K562 (cell line): ENCODE data around the gene C16orf74. TPM values are rescaled to one million over a fixed set of nuclear protein-coding genes. Genes with fewer than 3 reads are reported as not detected.

Experiments
- ATAC-seq: fragments of 200-7000 bp; cut with Tn5 transposase; 3 replicates; pipeline ENCODE4 v1.9.1; 2020; ENCODE audit warnings: moderate library complexity
- Bru-seq: library from RNA; stranded (reverse); fragments of 400-500 nt; gene quantifications from one replicate; lab custom pipeline; 2021; lab: Mats Ljungman, UMichigan
- BruChase-seq, 2 experiments: library from RNA; stranded (reverse); fragments of 400-500 nt; gene quantifications; one replicate each; lab custom pipeline; 2021; lab: Mats Ljungman, UMichigan
- BruUV-seq: library from RNA; stranded (reverse); fragments of 400-500 nt; replicated peaks from 2 replicates; lab custom pipeline; 2021; lab: Mats Ljungman, UMichigan
- CTCF ChIA-PET: fragments of 300-600 bp; formaldehyde crosslinking; extraction: SDS; loops from one replicate; lab custom pipeline; 2021; ENCODE audit warnings: low intra/inter-chr PET ratio; lab: Yijun Ruan, JAX
- POLR2A ChIA-PET: fragments of 300-600, 350-650 bp; sonication (Branson Sonifier 250); formaldehyde crosslinking; extraction: SDS; loops from one replicate; lab custom pipeline; 2021; ENCODE audit warnings: antibody characterized with exemption, inconsistent platforms; lab: Yijun Ruan, JAX
- DNase-seq, 4 experiments: peaks; one replicate each; pipeline versions ENCODE4 v3.0.0 to v3.0.0-alpha.2; 2011 to 2018; ENCODE audit warnings: low spot score in 3 of 4, mixed read lengths in 3 of 4; ENCODE audit errors: extremely low read depth in 1 of 4
- FAIRE-seq: peaks from 2 replicates; lab custom pipeline; 2011; peaks lifted over from hg19 to GRCh38; lab: Jason Lieb, UNC
- H2AFZ ChIP-seq: 2 replicates; pipeline ENCODE4 v1.6.0; 2011; ENCODE audit warnings: low read depth, low read length, control low read depth, inconsistent platforms
- H3K27ac ChIP-seq: fragments of 200-600 bp; 3 replicates; pipeline ENCODE4 v1.8.0; 2011; ENCODE audit warnings: low read depth, mild to moderate bottlenecking, control low read depth, inconsistent platforms, low read length, moderate library complexity, mixed read lengths; ENCODE audit errors: extremely low read depth
- H3K27me3 ChIP-seq, 2 experiments: fragments of 300-600 bp in 1 of 2; 2 replicates in 1 of 2; 3 replicates in 1 of 2; pipeline versions ENCODE4 v1.6.0 to v1.8.0; 2011; ENCODE audit warnings: inconsistent platforms in 2 of 2, low read length in 2 of 2, mild to moderate bottlenecking in 1 of 2, mixed read lengths in 1 of 2, moderate library complexity in 1 of 2; ENCODE audit not compliant: control insufficient read depth in 2 of 2, insufficient read depth in 2 of 2
- H3K36me3 ChIP-seq: fragments of 300-600 bp; 3 replicates; pipeline ENCODE4 v1.8.0; 2011; ENCODE audit warnings: mild to moderate bottlenecking, low read length, inconsistent platforms; ENCODE audit not compliant: control insufficient read depth, insufficient read depth
- H3K4me1 ChIP-seq, 2 experiments: fragments of 200-600 bp in 1 of 2; replicated peaks in 1 of 2; 2 replicates in 1 of 2; 3 replicates in 1 of 2; pipeline versions ENCODE4 v1.5.1 to v1.8.0; 2011; ENCODE audit warnings: inconsistent platforms in 2 of 2, low read length in 2 of 2, mild to moderate bottlenecking in 1 of 2, mixed read lengths in 1 of 2, moderate library complexity in 1 of 2; ENCODE audit not compliant: control insufficient read depth in 2 of 2, insufficient read depth in 2 of 2
- H3K4me2 ChIP-seq: 2 replicates; pipeline ENCODE4 v1.6.1; 2011; ENCODE audit warnings: low read length, control low read depth, inconsistent platforms, mixed read lengths; ENCODE audit not compliant: insufficient read depth
- H3K4me3 ChIP-seq: fragments of 200-600 bp; sonication (generic), shearing (Covaris generic); 2 replicates; pipeline ENCODE4 v1.5.1; 2016; ENCODE audit warnings: control low read depth, inconsistent platforms
- H3K79me2 ChIP-seq: fragments of 200-600 bp; 3 replicates; pipeline ENCODE4 v1.8.0; 2011; ENCODE audit warnings: low read length, inconsistent platforms; ENCODE audit not compliant: control insufficient read depth, insufficient read depth
- H3K9ac ChIP-seq, 2 experiments: 2 replicates each; pipeline versions ENCODE4 v1.6.0 to v1.6.1; 2011; ENCODE audit warnings: low read depth in 2 of 2, low read length in 2 of 2, control low read depth in 1 of 2, inconsistent platforms in 1 of 2, mild to moderate bottlenecking in 1 of 2, mixed read lengths in 1 of 2; ENCODE audit not compliant: insufficient read depth in 1 of 2
- H3K9me1 ChIP-seq: one replicate; pipeline ENCODE4 v1.6.0; 2011; ENCODE audit warnings: inconsistent platforms, mild to moderate bottlenecking, low read length, moderate library complexity; ENCODE audit not compliant: control insufficient read depth, insufficient read depth
- H3K9me3 ChIP-seq: replicated peaks from 2 replicates; pipeline ENCODE4 v1.5.1; 2011; ENCODE audit warnings: low read depth, low read length, inconsistent platforms; ENCODE audit not compliant: control insufficient read depth, insufficient read depth
- H4K20me1 ChIP-seq: replicated peaks from 2 replicates; pipeline ENCODE4 v1.6.1; 2011; ENCODE audit warnings: low read length, inconsistent platforms, mixed read lengths; ENCODE audit not compliant: control insufficient read depth, insufficient read depth
- CCNT2 ChIP-seq: IDR thresholded peaks from 2 replicates; pipeline ENCODE4 v1.6.1; 2011; ENCODE audit warnings: borderline replicate concordance, low read depth, mild to moderate bottlenecking, moderate library complexity, mixed read lengths, low read length; ENCODE audit not compliant: insufficient read length; ENCODE audit errors: extremely low read depth
- CEBPB ChIP-seq: fragments of 450-650 bp; IDR thresholded peaks from 2 replicates; pipeline ENCODE4 v1.6.1; 2016; ENCODE audit warnings: missing genetic modification characterization, missing compliant biosample characterization
- CHD1 ChIP-seq: fragments of 200-600 bp; sonication (generic); IDR thresholded peaks from one replicate; pipeline ENCODE4 v1.6.1; 2012; ENCODE audit warnings: mild to moderate bottlenecking, moderate library complexity, low read length, inconsistent platforms
- CTBP1 ChIP-seq: fragments of 450-650 bp; IDR thresholded peaks from 2 replicates; pipeline ENCODE4 v1.6.1; 2016; ENCODE audit warnings: borderline replicate concordance
- KDM5B ChIP-seq: fragments of 200-600 bp; sonication (generic); IDR thresholded peaks from 2 replicates; pipeline ENCODE4 v1.6.1; 2012; ENCODE audit warnings: low read depth, mild to moderate bottlenecking, moderate library complexity, low read length, control low read depth, inconsistent platforms; ENCODE audit not compliant: insufficient replicate concordance
- POLR3A ChIP-seq: IDR thresholded peaks from 2 replicates; pipeline ENCODE4 v1.6.1; 2011; ENCODE audit warnings: borderline replicate concordance, mild to moderate bottlenecking, moderate library complexity; ENCODE audit not compliant: insufficient read length, insufficient read depth; ENCODE audit errors: extremely low read depth
- RBM39 ChIP-seq: fragments of 200-400 bp; formaldehyde crosslinking; optimal IDR thresholded peaks from 2 replicates; pipeline ENCODE3; 2018; ENCODE audit warnings: low read depth, low read length
- SREBF1 ChIP-seq: fragments of 150-350 bp; IDR thresholded peaks from 2 replicates; pipeline ENCODE4 v1.6.1; 2014; ENCODE audit warnings: antibody characterized with exemption, low read depth, low read length, borderline replicate concordance
- ZKSCAN8 ChIP-seq: fragments of 200-800 bp; sonication (Bioruptor generic); IDR thresholded peaks from 2 replicates; pipeline ENCODE4 v1.6.1; 2016; ENCODE audit warnings: missing genetic modification characterization, missing compliant biosample characterization
- WGBS: fragments of 100-300 bp; shearing (Covaris generic); methylation state at CpG from one replicate; pipeline ENCODE4 v1.1.6; 2016; ENCODE audit warnings: low coverage, mixed read lengths; ENCODE audit not compliant: insufficient coverage; ENCODE audit errors: missing lambda C conversion rate; 5-methylcytosine and 5-hydroxymethylcytosine counted together
- in situ Hi-C: fragments of 300-500 bp; cut with MboI; formaldehyde crosslinking; loops from 4 replicates; pipeline ENCODE4 v1.15.0; 2018; ENCODE audit warnings: inconsistent platforms, mixed read lengths
- intact Hi-C: fragments of 100-400 bp; cut with micrococcal nuclease; formaldehyde crosslinking; loops from 2 replicates; pipeline ENCODE4 v1.14.2; 2022
- long read RNA-seq, 3 experiments: library from polyadenylated mRNA in 2 of 3; library from RNA in 1 of 3; unstranded in 2 of 3; stranded (forward) in 1 of 3; transcript quantifications; one replicate each; pipeline ENCODE4 v2.0.0, GENCODE V29; 2019 to 2022
- polyA minus RNA-seq, 3 experiments: library from RNA; depleted of rRNA, polyadenylated mRNA; stranded (reverse); fragments of >200 nt; gene quantifications; 2 replicates each; pipeline ENCODE4 v1.2.3, GENCODE V29; 2011
- polyA plus RNA-seq, 8 experiments: library from polyadenylated mRNA; depleted of rRNA in 4 of 8; stranded (reverse) in 5 of 8; unstranded in 3 of 8; fragments of >200 nt; fragmentation: Nextera tagmentation in 2 of 8; fragmentation: Illumina TruSeq in 1 of 8; extraction: Ambion mirVana in 2 of 8; extraction: Trizol in 1 of 8; gene quantifications; 2 replicates each; pipeline versions ENCODE4 v1.2.1 to v1.2.3, GENCODE V29; 2011 to 2014; ENCODE audit warnings: inconsistent platforms in 1 of 8, missing spikeins in 1 of 8
- total RNA-seq, 7 experiments: library from RNA; depleted of rRNA in 6 of 7; stranded (reverse); fragments of >200 nt in 6 of 7; fragmentation: Illumina TruSeq in 2 of 7; extraction: Trizol in 2 of 7; gene quantifications; 2 replicates each; pipeline versions ENCODE4 v1.2.1 to v1.2.3, GENCODE V29; 2011 to 2021; ENCODE audit warnings: low replicate concordance in 1 of 7
- TF ChIP-seq, protein P1 (sequence below), 2 experiments: IDR thresholded peaks; 2 replicates each; pipeline ENCODE4 v1.6.1; 2011; ENCODE audit warnings: borderline replicate concordance in 1 of 2, control low read depth in 1 of 2, low read depth in 1 of 2, low read length in 1 of 2, mild to moderate bottlenecking in 1 of 2, mixed read lengths in 1 of 2, moderate library complexity in 1 of 2; ENCODE audit not compliant: insufficient read depth in 1 of 2, insufficient read length in 1 of 2, poor library complexity in 1 of 2, severe bottlenecking in 1 of 2; ENCODE audit errors: extremely low read depth in 1 of 2
- TF ChIP-seq, protein P2 (sequence below): fragments of 450-650 bp; IDR thresholded peaks from 2 replicates; pipeline ENCODE4 v1.6.1; 2016; ENCODE audit warnings: low read depth, mild to moderate bottlenecking, moderate library complexity
- TF ChIP-seq, protein P3 (sequence below): sonication (generic); formaldehyde crosslinking; IDR thresholded peaks from 2 replicates; pipeline ENCODE4 v1.8.0; 2022; ENCODE audit warnings: mild to moderate bottlenecking, missing genetic modification reagents

C16orf74 gene
- total RNA-seq (2011; cell fraction: chromatin; rRNA removed; ENCODE audit: low replicate concordance) = not detected in 2 replicates
- not detected in 2 replicates for total RNA-seq (2011; cell fraction: nucleolus; rRNA removed)
- total RNA-seq (2011; cell fraction: nucleoplasm; rRNA removed) = not detected in 2 replicates
- total RNA-seq (2014; rRNA removed) (not detected in 2 replicates), total RNA-seq (2014; rRNA removed; fragmentation: Illumina TruSeq; extraction: Trizol) (not detected in 2 replicates), total RNA-seq (2015; rRNA removed; fragmentation: Illumina TruSeq; extraction: Trizol) (not detected in 2 replicates), total RNA-seq (2021) (not detected in 2 replicates), polyA plus RNA-seq (2011; rRNA removed) (0.11 TPM in 1 of 2 replicates, not detected in the other), polyA plus RNA-seq (2014; fragmentation: Illumina TruSeq; extraction: Trizol) (not detected in 2 replicates), polyA plus RNA-seq (2014; fragmentation: Nextera tagmentation; extraction: Ambion mirVana) (not detected), polyA plus RNA-seq (2014; rRNA removed) (not detected in 2 replicates), polyA minus RNA-seq (2011; rRNA and poly(A)+ RNA removed) (not detected in 2 replicates), Bru-seq, nascent RNA (percentile 11 among the genes with signal in this experiment), BruChase-seq, experiment 1, labeled RNA remaining after a 2-hour chase (percentile 7 among the genes with signal in this experiment), BruChase-seq, experiment 2, labeled RNA remaining after a 6-hour chase (percentile 12 among the genes with signal in this experiment)
- polyA plus RNA-seq (2011; cell fraction: cytosol; rRNA removed) = not detected in 2 replicates
- polyA plus RNA-seq (2011; cell fraction: nucleus; rRNA removed) = not detected in 2 replicates
- not detected in 2 replicates for polyA plus RNA-seq (2012)
- polyA minus RNA-seq (2011; cell fraction: cytosol; rRNA and poly(A)+ RNA removed) = not detected in 2 replicates
- not detected in 2 replicates for polyA minus RNA-seq (2011; cell fraction: nucleus; rRNA and poly(A)+ RNA removed)
- long read RNA-seq, experiment 1 = 0 reads
- long read RNA-seq, experiment 2 = 0 reads
- long read RNA-seq, experiment 3 = 0 reads

DNA sequence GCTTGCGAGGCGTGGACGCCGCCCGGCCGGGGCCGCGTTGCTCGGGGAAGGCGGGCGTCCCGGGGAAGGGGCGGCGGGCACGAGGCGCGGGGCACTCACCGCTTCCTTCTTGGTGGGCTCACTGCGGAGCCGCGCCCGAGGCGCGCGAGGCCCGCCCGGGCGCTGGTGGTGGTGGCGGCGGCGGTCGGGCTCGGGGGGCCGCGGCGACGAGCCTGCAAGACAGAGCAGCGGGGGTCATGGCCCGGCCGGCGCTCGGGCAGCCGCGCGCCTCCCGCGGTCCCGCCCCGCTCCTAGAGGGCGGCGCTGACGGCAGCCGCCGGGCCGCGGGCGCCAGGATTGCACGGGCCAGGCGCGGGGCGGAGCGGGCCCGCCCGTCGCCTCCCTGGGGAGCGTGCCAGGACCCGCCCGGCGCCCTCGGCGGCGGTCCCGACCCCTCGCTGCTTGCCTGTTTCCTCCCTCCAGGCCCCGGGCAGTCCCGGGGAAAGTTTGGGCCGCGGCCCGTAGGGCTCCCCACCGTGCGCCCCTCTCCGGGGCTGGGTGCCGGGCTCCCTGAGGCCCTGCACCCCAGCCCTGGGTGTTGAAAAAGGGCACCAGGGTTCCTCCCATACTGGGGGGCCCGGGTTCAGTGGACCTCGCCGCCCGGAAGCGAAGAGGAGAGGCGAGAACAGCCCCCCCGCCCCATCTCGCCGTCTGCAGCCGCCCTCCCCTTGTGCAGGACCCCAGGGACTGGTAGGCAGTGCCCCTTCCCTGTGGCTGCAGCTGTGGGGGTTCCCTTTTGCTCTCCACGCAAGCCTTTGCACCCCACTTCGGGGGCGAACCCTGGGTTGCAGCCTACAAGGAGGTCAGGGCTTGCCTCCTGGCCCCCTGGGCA lies at the start of gene C16orf74:
C16orf74 (minus strand) TSS at position 270 of the 871 bp plus-strand sequence. CDS start 15,879 bp downstream, outside the sequence.
- DNase-seq = peak; percentile 48 to 86 (median 79)
- peak within 1 kb of the TSS; percentile 19; the same call in 1 of the 2 replicates for H3K4me3 ChIP-seq
- no peak within 1 kb of the TSS for H3K27ac ChIP-seq
- no peak within 1 kb of the TSS for H2AFZ ChIP-seq
- H3K27me3 ChIP-seq = peaks cover 42 to 71% of the 10 kb centered on the region in 2 experiments; a peak in 4 of 5 replicates
- FAIRE-seq = no peak
- peaks cover 36% of the 10 kb centered on the region for H4K20me1 ChIP-seq
- intact Hi-C loops = no loop called here
- H3K9me3 ChIP-seq = no peaks in the 10 kb centered on the region
- peak within 1 kb of the TSS in 1 of 2 experiments; percentile 35; a peak in 2 of 4 replicates for H3K9ac ChIP-seq
- H3K79me2 ChIP-seq = no peaks in the 10 kb centered on the region
- 3% methylated on average over 50 of the region's 96 CpGs for WGBS
- peak; percentile 90 for ATAC-seq
- no TSS peak for BruUV-seq
- CTCF ChIA-PET = interaction anchor here (0.6 kb wide), 1 partner anchor 9 kb away, joined by 3 read pairs; no protein-coding TSS in a partner anchor
- H3K36me3 ChIP-seq = no peaks in the 10 kb centered on the region
- H3K4me1 ChIP-seq = peaks cover 0 to 35% of the 10 kb centered on the region in 2 experiments; a peak in 2 of 5 replicates
- peaks cover 6% of the 10 kb centered on the region for H3K9me1 ChIP-seq
- no peak within 1 kb of the TSS for H3K4me2 ChIP-seq
- POLR2A ChIA-PET = no interaction called here
- in situ Hi-C loops = no loop called here
- TF ChIP-seq, protein P1, sequence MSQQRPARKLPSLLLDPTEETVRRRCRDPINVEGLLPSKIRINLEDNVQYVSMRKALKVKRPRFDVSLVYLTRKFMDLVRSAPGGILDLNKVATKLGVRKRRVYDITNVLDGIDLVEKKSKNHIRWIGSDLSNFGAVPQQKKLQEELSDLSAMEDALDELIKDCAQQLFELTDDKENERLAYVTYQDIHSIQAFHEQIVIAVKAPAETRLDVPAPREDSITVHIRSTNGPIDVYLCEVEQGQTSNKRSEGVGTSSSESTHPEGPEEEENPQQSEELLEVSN (IDR thresholded peaks at IDR 0.05; ENCODE audit: borderline replicate concordance in 1 of 2, extremely low read depth in 1 of 2, insufficient read depth in 1 of 2, insufficient read length in 1 of 2, low read depth in 1 of 2, low read length in 1 of 2, poor library complexity in 1 of 2, severe bottlenecking in 1 of 2) = peak in 1 of 2 experiments; percentile 60
- no peak for TF ChIP-seq POLR3A
- TF ChIP-seq ZKSCAN8 = no peak
- peak; percentile 29; the same call in 1 of the 2 replicates for TF ChIP-seq CTBP1
- no peak for TF ChIP-seq RBM39
- TF ChIP-seq, protein P2, sequence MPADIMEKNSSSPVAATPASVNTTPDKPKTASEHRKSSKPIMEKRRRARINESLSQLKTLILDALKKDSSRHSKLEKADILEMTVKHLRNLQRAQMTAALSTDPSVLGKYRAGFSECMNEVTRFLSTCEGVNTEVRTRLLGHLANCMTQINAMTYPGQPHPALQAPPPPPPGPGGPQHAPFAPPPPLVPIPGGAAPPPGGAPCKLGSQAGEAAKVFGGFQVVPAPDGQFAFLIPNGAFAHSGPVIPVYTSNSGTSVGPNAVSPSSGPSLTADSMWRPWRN = no peak
- no peak for TF ChIP-seq SREBF1
- no peak for TF ChIP-seq CHD1
- TF ChIP-seq KDM5B = peak; percentile 14
- peak; percentile 42 for TF ChIP-seq CCNT2
- TF ChIP-seq, protein P3, sequence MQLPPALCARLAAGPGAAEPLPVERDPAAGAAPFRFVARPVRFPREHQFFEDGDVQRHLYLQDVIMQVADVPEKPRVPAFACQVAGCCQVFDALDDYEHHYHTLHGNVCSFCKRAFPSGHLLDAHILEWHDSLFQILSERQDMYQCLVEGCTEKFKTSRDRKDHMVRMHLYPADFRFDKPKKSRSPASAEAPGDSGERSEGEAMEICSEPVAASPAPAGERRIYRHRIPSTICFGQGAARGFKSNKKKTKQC (CRISPR knock-in tag) = no peak
- no peak for TF ChIP-seq CEBPB (tag)
